ENCODE results near the gene PTPRG. TPM values are rescaled to one million over a fixed set of nuclear protein-coding genes. Genes with fewer than 3 reads are reported as not detected.

The PTPRG gene
- total and polyA plus RNA-seq, 11 donors, result 8.0 to 48.5 (median 35.4) TPM

DNA sequence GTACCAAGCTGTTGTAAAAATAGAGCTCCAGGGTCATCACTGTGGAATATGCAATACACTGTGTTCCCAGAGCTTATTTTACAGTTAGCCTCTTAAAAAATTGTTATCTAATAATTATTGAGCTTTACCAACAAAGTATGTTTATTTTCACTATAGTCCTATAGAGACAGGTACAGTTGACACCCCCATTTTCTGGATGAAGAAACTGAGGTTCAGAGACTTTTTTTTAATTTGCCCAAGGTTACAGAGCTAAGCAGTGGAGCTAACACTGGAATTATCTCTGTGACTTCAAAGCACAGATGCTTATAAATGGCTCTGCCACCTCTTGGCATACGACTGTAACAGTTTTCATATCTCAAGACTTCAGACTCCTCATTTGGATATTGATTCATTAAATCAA is 685.6 kb downstream of the PTPRG start:
- WGBS, 4 donors, result 52 to 73% (median 68%) methylated on average over 1 of the region's 1 CpG
- Histone ChIP-seq H3K4me3 (no peak overlapping the region), H3K27me3 (no peaks in the 10 kb centered on the region), H3K27ac (no peak overlapping the region), H3K4me1 (peaks cover 0 to 30% (median 9%) of the 10 kb centered on the region in 12 donors), H3K9me3 (no peaks in the 10 kb centered on the region), H3K36me3 (peaks cover 0 to 14% (median 5%) of the 10 kb centered on the region in 9 donors)
- DNase-seq (no peak), ATAC-seq (no peak)
- intact Hi-C loops (cut with DNase I), result no loop called here
- TF ChIP-seq, protein P1, sequence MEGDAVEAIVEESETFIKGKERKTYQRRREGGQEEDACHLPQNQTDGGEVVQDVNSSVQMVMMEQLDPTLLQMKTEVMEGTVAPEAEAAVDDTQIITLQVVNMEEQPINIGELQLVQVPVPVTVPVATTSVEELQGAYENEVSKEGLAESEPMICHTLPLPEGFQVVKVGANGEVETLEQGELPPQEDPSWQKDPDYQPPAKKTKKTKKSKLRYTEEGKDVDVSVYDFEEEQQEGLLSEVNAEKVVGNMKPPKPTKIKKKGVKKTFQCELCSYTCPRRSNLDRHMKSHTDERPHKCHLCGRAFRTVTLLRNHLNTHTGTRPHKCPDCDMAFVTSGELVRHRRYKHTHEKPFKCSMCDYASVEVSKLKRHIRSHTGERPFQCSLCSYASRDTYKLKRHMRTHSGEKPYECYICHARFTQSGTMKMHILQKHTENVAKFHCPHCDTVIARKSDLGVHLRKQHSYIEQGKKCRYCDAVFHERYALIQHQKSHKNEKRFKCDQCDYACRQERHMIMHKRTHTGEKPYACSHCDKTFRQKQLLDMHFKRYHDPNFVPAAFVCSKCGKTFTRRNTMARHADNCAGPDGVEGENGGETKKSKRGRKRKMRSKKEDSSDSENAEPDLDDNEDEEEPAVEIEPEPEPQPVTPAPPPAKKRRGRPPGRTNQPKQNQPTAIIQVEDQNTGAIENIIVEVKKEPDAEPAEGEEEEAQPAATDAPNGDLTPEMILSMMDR (IDR thresholded peaks at IDR 0.05), result no peak
- TF ChIP-seq POLR2A (IDR thresholded peaks at IDR 0.05), result no peak

DNA sequence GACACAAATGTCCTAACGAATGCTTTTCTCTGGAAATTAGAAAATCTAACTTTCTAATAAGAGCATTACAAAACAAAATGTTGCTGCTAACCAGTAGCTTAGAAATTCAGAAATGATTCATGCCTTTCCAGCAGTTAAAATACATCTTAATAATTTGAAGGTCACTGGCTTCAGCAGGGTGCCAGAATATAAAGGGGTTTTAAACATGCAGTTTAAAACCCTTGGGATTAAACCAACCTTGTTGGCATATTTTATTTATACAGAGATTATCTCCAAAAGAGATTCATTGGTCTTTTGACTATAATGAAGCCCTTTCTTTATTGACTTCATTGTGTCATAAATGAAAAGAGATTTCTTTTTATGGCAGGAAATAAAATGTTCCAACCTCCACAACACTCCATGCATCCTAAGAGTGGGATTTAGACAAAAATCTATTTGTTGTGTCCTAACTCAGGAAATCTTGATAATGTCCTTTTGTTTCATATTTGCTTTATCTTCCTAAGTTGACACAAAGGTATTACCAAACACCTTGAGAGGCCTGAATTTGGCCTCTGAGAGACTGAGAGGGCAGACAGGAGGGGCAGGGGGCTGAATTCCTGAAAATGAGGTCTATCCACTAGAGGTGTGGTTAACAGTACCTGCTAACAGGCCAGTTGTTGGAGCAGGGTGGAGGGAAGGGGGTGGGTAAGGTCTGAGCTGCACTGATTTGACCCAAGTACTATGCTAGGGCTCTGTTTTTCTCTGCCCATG is 687.5 kb downstream of the PTPRG start:
- WGBS, 4 donors, result 94 to 96% (median 95%) methylated on average over 1 of the region's 1 CpG
- peak in 1 of 4 donors; percentile 14 for ATAC-seq
- H3K4me3 ChIP-seq, result no peak overlapping the region
- no peaks in the 10 kb centered on the region for H3K9me3 ChIP-seq
- TF ChIP-seq, protein P1 (IDR thresholded peaks at IDR 0.05), result no peak
- TF ChIP-seq POLR2A (IDR thresholded peaks at IDR 0.05), result no peak
- peaks cover 0 to 50% (median 18%) of the 10 kb centered on the region in 12 donors for H3K4me1 ChIP-seq
- DNase-seq, result no peak
- intact Hi-C loops (cut with DNase I), result no loop called here
- H3K27ac ChIP-seq, result no peak overlapping the region
- no peaks in the 10 kb centered on the region for H3K27me3 ChIP-seq
- H3K36me3 ChIP-seq, result peaks cover 0 to 9% (median 0%) of the 10 kb centered on the region in 9 donors

DNA sequence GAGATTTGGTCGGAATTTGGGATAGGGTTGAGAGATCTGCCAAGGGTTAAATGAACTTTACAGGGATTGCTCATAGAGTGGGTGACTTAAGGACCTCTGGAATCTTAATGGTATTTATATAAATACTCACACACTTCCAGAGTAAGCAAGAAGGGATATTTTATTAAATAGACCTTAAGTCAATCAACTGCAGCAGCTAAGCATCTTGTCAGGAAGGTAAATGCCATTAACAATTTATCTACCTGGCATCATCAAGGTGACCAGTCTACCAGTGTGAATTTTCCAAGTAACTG is 688.1 kb downstream of the PTPRG start:
- WGBS, 4 donors, result 82 to 100% (median 91%) methylated on average over 1 of the region's 1 CpG
- peaks cover 0 to 55% (median 20%) of the 10 kb centered on the region in 12 donors for H3K4me1 ChIP-seq
- no peak overlapping the region for H3K4me3 ChIP-seq
- no peak for DNase-seq
- no peaks in the 10 kb centered on the region for H3K27me3 ChIP-seq
- no peak for ATAC-seq
- peaks cover 0 to 4% (median 0%) of the 10 kb centered on the region in 9 donors for H3K36me3 ChIP-seq
- TF ChIP-seq POLR2A (IDR thresholded peaks at IDR 0.05), result no peak
- TF ChIP-seq, protein P1 (IDR thresholded peaks at IDR 0.05), result no peak
- H3K27ac ChIP-seq, result no peak overlapping the region
- intact Hi-C loops (cut with DNase I), result no loop called here
- H3K9me3 ChIP-seq, result no peaks in the 10 kb centered on the region

DNA sequence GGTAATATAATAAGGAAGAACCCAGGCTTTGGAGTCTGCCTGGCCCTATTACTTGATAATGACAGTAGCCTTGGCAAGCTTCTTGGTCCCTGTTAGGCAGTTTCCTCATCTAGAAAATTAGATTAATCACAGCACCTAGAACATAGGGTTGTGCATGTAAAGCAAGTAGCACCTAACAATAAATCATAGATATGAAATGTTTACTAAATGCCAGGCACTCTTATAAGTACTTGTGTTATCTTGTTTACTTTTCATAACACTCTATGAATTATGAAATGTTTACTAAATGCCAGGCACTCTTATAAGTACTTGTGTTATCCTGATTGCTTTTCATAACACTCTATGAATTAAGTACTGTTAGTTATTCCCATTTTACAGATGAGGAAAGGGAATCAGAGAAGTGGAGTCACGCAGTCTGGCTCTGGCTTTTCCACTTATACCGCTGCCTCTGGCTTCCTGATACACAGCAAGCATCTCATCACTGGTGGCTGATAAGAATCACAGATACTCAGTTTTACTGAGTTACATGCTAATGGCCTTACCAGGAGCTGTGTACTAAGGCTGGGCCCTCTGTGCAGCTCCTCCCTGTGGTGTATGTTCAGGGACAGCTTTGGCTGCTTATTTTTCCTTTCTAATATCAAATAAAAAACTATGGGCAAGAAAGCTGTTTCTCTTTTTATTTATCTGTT is 688.6 kb downstream of the PTPRG start:
- Histone ChIP-seq H3K27ac (no peak overlapping the region), H3K9me3 (no peaks in the 10 kb centered on the region), H3K4me1 (peaks cover 0 to 57% (median 20%) of the 10 kb centered on the region in 12 donors), H3K36me3 (peaks cover 0 to 1% (median 0%) of the 10 kb centered on the region in 9 donors), H3K27me3 (no peaks in the 10 kb centered on the region), H3K4me3 (no peak overlapping the region)
- no peak for ATAC-seq
- intact Hi-C loops (cut with DNase I), result no loop called here
- 78 to 90% (median 86%) methylated on average over 2 of the region's 2 CpGs for WGBS, 4 donors
- no peak for DNase-seq
- TF ChIP-seq, protein P1 (IDR thresholded peaks at IDR 0.05), result no peak
- no peak for TF ChIP-seq POLR2A (IDR thresholded peaks at IDR 0.05)
